Type B pancreatic cell (in vitro differentiated cells): ENCODE results near the gene AR. TPM values are rescaled to one million over a fixed set of nuclear protein-coding genes. Genes with fewer than 3 reads are reported as not detected.

ENCODE experiments used
- DNase-seq: peaks from one replicate; pipeline ENCODE4 v3.0.0; 2021; ENCODE audit warnings: mixed read lengths; ENCODE audit not compliant: unreplicated experiment; ENCODE audit errors: extremely low spot score
- H3K27ac Mint-ChIP-seq: 2 replicates; pipeline ENCODE4 v1.8.0; 2021; ENCODE audit warnings: mild to moderate bottlenecking, mixed read lengths
- H3K27me3 Mint-ChIP-seq: 2 replicates; pipeline ENCODE4 v1.8.0; 2021; ENCODE audit warnings: mixed read lengths
- H3K36me3 Mint-ChIP-seq: 2 replicates; pipeline ENCODE4 v1.8.0; 2021; ENCODE audit warnings: mixed read lengths
- H3K4me1 Mint-ChIP-seq: one replicate; pipeline ENCODE4 v1.8.0; 2021; ENCODE audit warnings: mixed read lengths; ENCODE audit not compliant: unreplicated experiment
- H3K4me3 Mint-ChIP-seq: 2 replicates; pipeline ENCODE4 v1.8.0; 2021; ENCODE audit warnings: mild to moderate bottlenecking, mixed read lengths
- H3K9me3 Mint-ChIP-seq: 2 replicates; pipeline ENCODE4 v1.8.0; 2021; ENCODE audit warnings: mixed read lengths
- CTCF ChIP-seq: fragments of 200-600 bp; sonication (generic); conservative IDR thresholded peaks from 2 replicates; pipeline ENCODE4 v1.5.0; 2021; ENCODE audit warnings: antibody characterized with exemption, mild to moderate bottlenecking
- total RNA-seq: library from RNA; stranded (reverse); gene quantifications from 2 replicates; pipeline ENCODE4 v1.2.1, GENCODE V29; 2021; ENCODE audit warnings: low replicate concordance

The AR gene
- total RNA-seq, 1 donor from 2014 or later, result 1.5 TPM

- DNase-seq, result no peak
- Mint-ChIP-seq H3K4me1 (no peaks in the 10 kb centered on the region), H3K4me3 (no peak overlapping the region), H3K36me3 (no peaks in the 10 kb centered on the region), H3K9me3 (no peaks in the 10 kb centered on the region), H3K27me3 (no peaks in the 10 kb centered on the region), H3K27ac (no peak overlapping the region)
- no peak for TF ChIP-seq CTCF
These were observed 19.9 kb upstream of the AR start for GRCh38 chrX:67523932-67524331.

GRCh38 chrX:67524428-67524827, 19.4 kb upstream of the AR start:
- H3K4me1 Mint-ChIP-seq, result no peaks in the 10 kb centered on the region
- no peaks in the 10 kb centered on the region for H3K9me3 Mint-ChIP-seq
- no peak overlapping the region for H3K27ac Mint-ChIP-seq
- no peaks in the 10 kb centered on the region for H3K36me3 Mint-ChIP-seq
- no peak for TF ChIP-seq CTCF
- H3K27me3 Mint-ChIP-seq, result no peaks in the 10 kb centered on the region
- no peak overlapping the region for H3K4me3 Mint-ChIP-seq
- DNase-seq, result no peak

GRCh38 chrX:67524950-67525691, 18.7 kb upstream of the AR start:
- Mint-ChIP-seq H3K4me1 (no peaks in the 10 kb centered on the region), H3K36me3 (no peaks in the 10 kb centered on the region), H3K9me3 (no peaks in the 10 kb centered on the region), H3K27me3 (no peaks in the 10 kb centered on the region), H3K27ac (no peak overlapping the region), H3K4me3 (no peak overlapping the region)
- TF ChIP-seq CTCF, result no peak
- DNase-seq, result no peak

GRCh38 chrX:67536564-67536963, 7.3 kb upstream of the AR start:
- Mint-ChIP-seq H3K36me3 (no peaks in the 10 kb centered on the region), H3K27me3 (peaks cover 6% of the 10 kb centered on the region)

GRCh38 chrX:67538383-67538782, 5.4 kb upstream of the AR start:
- no peak for DNase-seq
- Mint-ChIP-seq H3K9me3 (no peaks in the 10 kb centered on the region), H3K4me1 (no peaks in the 10 kb centered on the region), H3K4me3 (no peak overlapping the region), H3K27ac (no peak overlapping the region), H3K36me3 (no peaks in the 10 kb centered on the region), H3K27me3 (peaks cover 19% of the 10 kb centered on the region)
- TF ChIP-seq CTCF, result no peak

More at GRCh38 chrX:67536564-67536963, 7.3 kb upstream of the AR start:
- H3K4me3 Mint-ChIP-seq, result no peak overlapping the region
- TF ChIP-seq CTCF, result no peak
- no peaks in the 10 kb centered on the region for H3K4me1 Mint-ChIP-seq
- no peak for DNase-seq
- H3K27ac Mint-ChIP-seq, result no peak overlapping the region
- no peaks in the 10 kb centered on the region for H3K9me3 Mint-ChIP-seq
